ENCODE measurements around the gene TRIP13.

Gene TRIP13

DNA sequence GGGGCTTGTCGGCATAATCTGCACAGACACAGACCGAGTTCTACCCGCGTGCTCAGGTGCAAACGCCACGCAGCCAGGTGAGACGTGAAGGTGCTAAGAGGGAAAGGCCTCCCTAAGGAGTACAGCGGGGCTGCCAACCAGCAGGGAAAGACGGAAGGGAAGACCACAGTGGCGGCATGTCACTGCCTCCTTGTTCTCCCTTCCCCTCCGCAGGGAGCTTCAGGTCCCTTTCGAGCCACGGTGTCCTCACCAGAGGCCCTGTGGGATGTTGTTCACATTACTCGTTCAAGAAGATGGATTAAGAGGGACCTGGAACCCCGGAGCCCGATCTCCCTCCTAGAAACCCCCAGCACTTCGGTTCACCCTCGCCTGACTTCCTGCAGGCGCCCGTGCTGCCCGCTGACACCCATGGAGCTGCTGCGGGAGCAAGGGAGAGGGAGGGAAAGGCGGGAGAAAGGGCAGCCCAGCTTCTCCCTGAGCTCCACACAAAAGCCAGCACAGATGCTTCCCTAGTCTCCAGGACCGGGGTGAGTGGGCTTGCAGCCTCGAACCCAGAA, 769 bp upstream of the TRIP13 start (continued):
- TF ChIP-seq ZNF600 (tag by site-specific recombination; IDR thresholded peaks at IDR 0.05) (peak; percentile 16; the same call in 1 of the 2 replicates), SP7 (tag by site-specific recombination; IDR thresholded peaks at IDR 0.05) (no peak), SCRT1 (tag by site-specific recombination; IDR thresholded peaks at IDR 0.05; ENCODE audit: borderline replicate concordance) (no peak), ZNF280D (tag by site-specific recombination; IDR thresholded peaks at IDR 0.05) (no peak), ZNF2 (tag by site-specific recombination; IDR thresholded peaks at IDR 0.05) (no peak), ZNF791 (tag by site-specific recombination; IDR thresholded peaks at IDR 0.05) (no peak), ZNF596 (tag by site-specific recombination; IDR thresholded peaks at IDR 0.05) (no peak), ZNF623 (tag by site-specific recombination; IDR thresholded peaks at IDR 0.05) (no peak), ZNF776 (tag by site-specific recombination; IDR thresholded peaks at IDR 0.05; ENCODE audit: borderline replicate concordance) (no peak), ZNF157 (tag by site-specific recombination; IDR thresholded peaks at IDR 0.05) (no peak), ZNF112 (tag by site-specific recombination; IDR thresholded peaks at IDR 0.05) (no peak), ZNF473 (tag by site-specific recombination; IDR thresholded peaks at IDR 0.05) (no peak), AEBP2 (tag by site-specific recombination; IDR thresholded peaks at IDR 0.05; ENCODE audit: borderline replicate concordance) (no peak), ZNF660 (tag by site-specific recombination; IDR thresholded peaks at IDR 0.05) (no peak), ZNF510 (tag by site-specific recombination; IDR thresholded peaks at IDR 0.05; ENCODE audit: insufficient replicate concordance) (no peak), ZBTB17 (tag by site-specific recombination; IDR thresholded peaks at IDR 0.05) (no peak)
- TF ChIP-seq, protein P1, sequence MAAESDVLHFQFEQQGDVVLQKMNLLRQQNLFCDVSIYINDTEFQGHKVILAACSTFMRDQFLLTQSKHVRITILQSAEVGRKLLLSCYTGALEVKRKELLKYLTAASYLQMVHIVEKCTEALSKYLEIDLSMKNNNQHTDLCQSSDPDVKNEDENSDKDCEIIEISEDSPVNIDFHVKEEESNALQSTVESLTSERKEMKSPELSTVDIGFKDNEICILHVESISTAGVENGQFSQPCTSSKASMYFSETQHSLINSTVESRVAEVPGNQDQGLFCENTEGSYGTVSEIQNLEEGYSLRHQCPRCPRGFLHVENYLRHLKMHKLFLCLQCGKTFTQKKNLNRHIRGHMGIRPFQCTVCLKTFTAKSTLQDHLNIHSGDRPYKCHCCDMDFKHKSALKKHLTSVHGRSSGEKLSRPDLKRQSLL (tag by site-specific recombination; IDR thresholded peaks at IDR 0.05) = no peak

- TF ChIP-seq ZBTB20 (tag by site-specific recombination; IDR thresholded peaks at IDR 0.05) = 0 out of 2 replicates have a peak, but pooled peaks have one; percentile 10
- 0 out of 2 replicates have a peak, but pooled peaks have one; percentile 13 for TF ChIP-seq KLF1 (tag by site-specific recombination; IDR thresholded peaks at IDR 0.05)
- TF ChIP-seq ZBTB48 (tag by site-specific recombination; IDR thresholded peaks at IDR 0.05) = no peak
- 0 out of 2 replicates have a peak, but pooled peaks have one; percentile 11 for TF ChIP-seq ZNF2 (tag by site-specific recombination; IDR thresholded peaks at IDR 0.05)
- TF ChIP-seq ZNF76 (tag by site-specific recombination; IDR thresholded peaks at IDR 0.05; ENCODE audit: borderline replicate concordance, low read depth) = peak; percentile 23; the same call in 1 of the 2 replicates
- TF ChIP-seq ZNF600 (tag by site-specific recombination; IDR thresholded peaks at IDR 0.05) = 0 out of 2 replicates have a peak, but pooled peaks have one; percentile 12
- 0 out of 2 replicates have a peak, but pooled peaks have one; percentile 1 for TF ChIP-seq KLF8 (tag by site-specific recombination; IDR thresholded peaks at IDR 0.05)
- TF ChIP-seq ZNF561 (tag by site-specific recombination; IDR thresholded peaks at IDR 0.05; ENCODE audit: borderline replicate concordance) = no peak
- peak; percentile 52 for TF ChIP-seq ZNF501 (tag by site-specific recombination; IDR thresholded peaks at IDR 0.05)
- no peak for TF ChIP-seq ZNF580 (tag by site-specific recombination; IDR thresholded peaks at IDR 0.05)
- TF ChIP-seq KLF17 (tag by site-specific recombination; IDR thresholded peaks at IDR 0.05) = 0 out of 2 replicates have a peak, but pooled peaks have one; percentile 37
- ChIA-PET POLR2A (interaction anchor here (0.6 to 1.7 kb wide), 13 partner anchors 8 to 447 kb away, joined by 3 to 5 read pairs (median 4); partner anchors contain the start of gene TPPP), CTCF (interaction anchor here (2.6 to 3.5 kb wide), 2 partner anchors 9 to 13 kb away, joined by 11 to 18 read pairs; no protein-coding TSS in a partner anchor)
- Histone ChIP-seq H3K27ac (ENCODE audit: extremely low read depth, low read depth, low read length) (peak overlapping the region; percentile 86; the same call in 1 of the 2 replicates), H3K4me3 (ENCODE audit: low read depth, low read length) (peak overlapping the region; percentile 90), H3K4me1 (ENCODE audit: control insufficient read depth, insufficient read depth, low read length) (peaks cover 7% of the 10 kb centered on the region; the same call in 1 of the 2 replicates), H3K36me3 (ENCODE audit: control insufficient read depth in 2 of 2, insufficient read depth in 1 of 2, low read length in 2 of 2) (peaks cover 47 to 71% of the 10 kb centered on the region in 2 experiments), H3K9me3 (ENCODE audit: control insufficient read depth, insufficient read depth, low read depth, low read length) (no peaks in the 10 kb centered on the region)
Measured at GRCh38 chr5:893137-893506, 438 bp downstream of the TRIP13 start.

Measured in HEK293 (cell line).